ENCODE measurements around the gene CXorf49B.
"Not testable (repeated sequence)": the region's sequence is repeated elsewhere in the genome, so short reads cannot be mapped to it uniquely, and the experiment has no call there.

The CXorf49B gene

DNA sequence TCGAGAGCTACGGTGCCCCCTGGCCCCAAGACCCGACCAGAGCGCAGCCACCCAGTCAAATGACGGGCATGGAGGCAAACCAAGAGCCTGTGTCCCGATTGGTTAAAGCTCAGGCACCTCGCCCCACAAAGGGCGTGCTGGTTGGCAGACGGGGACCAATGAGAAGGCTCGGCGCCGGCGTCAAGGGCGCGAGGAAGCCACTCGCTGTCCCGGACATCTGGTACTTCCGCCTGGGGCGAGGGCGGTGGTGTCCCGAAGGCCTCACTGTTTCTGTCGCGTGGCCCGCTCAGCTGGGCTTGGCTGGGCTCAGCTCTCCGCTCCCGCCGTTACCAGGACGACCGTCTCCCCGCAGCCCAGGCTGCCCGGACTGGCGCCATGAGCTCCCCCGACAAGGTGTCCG, at the start of gene CXorf49B:
Gene CXorf49B (plus strand): TSS at position 301 of the 400 bp plus-strand sequence. CDS start 75 bp downstream, at position 376.
- intact Hi-C loops (cut with micrococcal nuclease); H3K4me1 Mint-ChIP-seq (ENCODE audit: low read depth); H3K27ac Mint-ChIP-seq; H3K27me3 Mint-ChIP-seq; H3K36me3 Mint-ChIP-seq (ENCODE audit: low read depth); H3K4me3 Mint-ChIP-seq; H3K9me3 Mint-ChIP-seq: not testable (repeated sequence)

DNA sequence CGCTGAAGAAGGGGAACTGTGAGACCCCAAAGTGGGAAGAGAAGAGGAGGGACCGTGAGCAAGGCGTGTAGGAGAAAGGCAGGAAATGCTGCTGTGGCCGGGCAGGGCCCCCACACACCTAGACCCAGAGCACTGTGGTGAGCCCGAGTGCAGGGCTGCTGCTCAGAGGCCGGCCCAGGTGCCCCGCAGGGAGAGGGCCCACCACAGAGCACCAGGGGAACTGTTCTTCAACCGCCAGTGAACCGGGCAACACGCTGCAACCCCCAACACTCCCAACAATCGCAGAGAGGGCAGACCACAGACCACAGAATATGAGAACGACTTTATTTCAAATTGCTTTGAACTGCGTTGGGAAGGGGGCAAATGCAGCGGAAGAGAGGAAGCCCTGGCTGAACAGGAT, 49.1 kb upstream of the CXorf49B start:
- H3K4me3 Mint-ChIP-seq, H3K27ac Mint-ChIP-seq: not testable (repeated sequence)

DNA sequence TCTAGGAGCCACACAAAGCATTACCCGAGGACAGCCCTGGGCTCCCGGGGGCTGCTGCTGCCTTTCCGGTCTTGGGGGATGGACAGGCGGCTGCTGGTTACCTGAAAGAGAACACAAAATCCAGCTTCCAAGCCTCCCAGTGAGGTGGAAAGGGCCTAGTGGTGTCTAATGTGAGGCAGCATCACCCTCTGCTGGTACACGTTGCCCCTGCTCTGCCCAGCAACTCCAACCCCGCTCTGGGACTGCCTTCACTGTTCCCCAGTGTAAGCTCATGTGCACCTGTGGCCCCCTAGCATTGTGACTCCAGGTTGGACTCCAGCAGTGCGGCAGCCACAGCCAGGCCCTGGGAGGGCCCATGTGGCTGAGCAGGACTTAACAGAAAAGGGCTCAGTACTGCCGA, 47.6 kb upstream of the CXorf49B start:
- H3K9me3 Mint-ChIP-seq; H3K27me3 Mint-ChIP-seq; H3K4me1 Mint-ChIP-seq (ENCODE audit: low read depth); H3K27ac Mint-ChIP-seq; H3K4me3 Mint-ChIP-seq; H3K36me3 Mint-ChIP-seq (ENCODE audit: low read depth); intact Hi-C loops (cut with micrococcal nuclease): not testable (repeated sequence)

More for the DNA sequence above, 49.1 kb upstream of the CXorf49B start:
- H3K4me1 Mint-ChIP-seq (ENCODE audit: low read depth); H3K9me3 Mint-ChIP-seq; intact Hi-C loops (cut with micrococcal nuclease); H3K27me3 Mint-ChIP-seq; H3K36me3 Mint-ChIP-seq (ENCODE audit: low read depth): not testable (repeated sequence)

DNA sequence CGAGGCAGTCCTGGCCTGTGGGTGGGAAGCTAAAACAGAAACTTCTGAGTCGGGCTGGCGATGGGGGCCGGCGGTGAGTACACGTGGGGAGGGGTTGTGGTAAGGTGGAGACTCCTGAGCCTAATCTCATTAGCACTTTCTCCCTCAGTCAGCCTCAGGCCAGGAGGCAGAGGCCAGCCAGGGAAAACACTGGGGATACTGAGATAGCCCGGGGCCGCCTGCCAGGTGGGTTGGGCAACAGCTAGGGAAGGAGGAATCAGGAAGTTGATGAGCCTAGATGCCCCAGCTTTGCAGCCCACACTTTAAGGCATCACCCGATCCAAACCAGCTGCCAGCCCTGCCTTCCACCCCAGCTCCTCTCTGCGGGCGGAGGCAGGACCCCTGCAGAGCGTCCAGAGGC, 46.8 kb upstream of the CXorf49B start:
- H3K9me3 Mint-ChIP-seq; H3K36me3 Mint-ChIP-seq (ENCODE audit: low read depth); H3K27me3 Mint-ChIP-seq; intact Hi-C loops (cut with micrococcal nuclease); H3K27ac Mint-ChIP-seq; H3K4me3 Mint-ChIP-seq; H3K4me1 Mint-ChIP-seq (ENCODE audit: low read depth): not testable (repeated sequence)

DNA sequence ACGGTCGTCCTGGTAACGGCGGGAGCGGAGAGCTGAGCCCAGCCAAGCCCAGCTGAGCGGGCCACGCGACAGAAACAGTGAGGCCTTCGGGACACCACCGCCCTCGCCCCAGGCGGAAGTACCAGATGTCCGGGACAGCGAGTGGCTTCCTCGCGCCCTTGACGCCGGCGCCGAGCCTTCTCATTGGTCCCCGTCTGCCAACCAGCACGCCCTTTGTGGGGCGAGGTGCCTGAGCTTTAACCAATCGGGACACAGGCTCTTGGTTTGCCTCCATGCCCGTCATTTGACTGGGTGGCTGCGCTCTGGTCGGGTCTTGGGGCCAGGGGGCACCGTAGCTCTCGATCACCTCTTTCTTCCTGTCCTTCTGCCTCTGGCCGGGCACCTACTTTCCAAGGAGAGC, 45.0 kb upstream of the CXorf49B start, which contains the start of gene CXorf49:
Gene CXorf49 (minus strand): TSS at position 101 of the 400 bp plus-strand sequence. CDS start 134 bp downstream, outside the sequence.
- H3K27ac Mint-ChIP-seq; intact Hi-C loops (cut with micrococcal nuclease); H3K9me3 Mint-ChIP-seq; H3K36me3 Mint-ChIP-seq (ENCODE audit: low read depth); H3K27me3 Mint-ChIP-seq; H3K4me1 Mint-ChIP-seq (ENCODE audit: low read depth); H3K4me3 Mint-ChIP-seq: not testable (repeated sequence)

DNA sequence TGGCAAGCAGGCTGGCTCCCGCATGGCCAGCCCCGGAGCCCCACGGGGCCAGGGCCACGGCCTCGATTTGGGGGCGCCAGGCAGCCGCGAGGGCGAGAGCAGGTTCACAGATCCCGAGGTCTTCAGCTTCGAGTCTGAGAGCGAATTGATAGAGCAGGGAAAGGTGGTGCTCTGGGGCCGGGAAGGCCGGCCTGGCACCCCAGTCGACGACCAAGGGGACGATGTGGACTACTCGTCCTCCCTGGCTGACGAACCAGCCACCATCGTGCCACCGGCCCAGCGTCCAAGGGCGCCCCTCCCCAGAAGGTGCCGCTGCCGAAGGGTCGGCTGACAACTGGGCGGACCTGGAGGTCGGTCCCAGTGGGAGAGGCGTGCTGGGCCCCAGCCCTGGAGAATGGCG, 44.0 kb upstream of the CXorf49B start:
- H3K27me3 Mint-ChIP-seq; H3K4me3 Mint-ChIP-seq; H3K36me3 Mint-ChIP-seq (ENCODE audit: low read depth); H3K27ac Mint-ChIP-seq; H3K9me3 Mint-ChIP-seq; intact Hi-C loops (cut with micrococcal nuclease); H3K4me1 Mint-ChIP-seq (ENCODE audit: low read depth): not testable (repeated sequence)

DNA sequence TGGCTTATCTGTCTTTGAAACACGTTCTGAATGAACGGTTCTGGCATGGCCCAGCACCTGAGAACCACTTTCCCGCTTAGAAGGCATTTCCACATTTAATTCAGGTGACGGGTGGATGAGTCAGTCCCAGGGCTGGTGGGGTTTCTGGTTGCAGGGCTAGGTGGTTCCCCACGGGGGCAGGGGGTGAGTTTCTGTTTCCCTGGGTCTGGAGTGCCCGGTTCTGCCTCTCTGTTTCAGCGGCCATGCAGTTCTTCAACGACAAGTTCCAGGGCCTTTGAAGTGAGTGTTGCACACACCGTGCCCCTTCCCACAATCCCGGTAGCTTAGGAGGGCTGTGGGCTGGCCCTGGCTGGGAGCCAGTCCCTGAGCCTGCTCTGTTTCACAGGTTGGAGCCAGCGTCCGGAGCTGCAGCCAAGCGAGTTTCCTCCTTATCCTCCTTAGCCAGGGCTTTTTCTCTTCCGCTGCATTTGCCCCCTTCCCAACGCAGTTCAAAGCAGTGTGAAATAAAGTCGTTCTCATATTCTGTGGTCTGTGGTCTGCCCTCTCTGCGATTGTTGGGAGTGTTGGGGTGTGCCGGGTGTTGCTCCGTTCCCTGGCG, 42.8 kb upstream of the CXorf49B start:
- H3K9me3 Mint-ChIP-seq; H3K4me3 Mint-ChIP-seq; H3K27ac Mint-ChIP-seq; H3K4me1 Mint-ChIP-seq (ENCODE audit: low read depth); intact Hi-C loops (cut with micrococcal nuclease); H3K36me3 Mint-ChIP-seq (ENCODE audit: low read depth); H3K27me3 Mint-ChIP-seq: not testable (repeated sequence)

DNA sequence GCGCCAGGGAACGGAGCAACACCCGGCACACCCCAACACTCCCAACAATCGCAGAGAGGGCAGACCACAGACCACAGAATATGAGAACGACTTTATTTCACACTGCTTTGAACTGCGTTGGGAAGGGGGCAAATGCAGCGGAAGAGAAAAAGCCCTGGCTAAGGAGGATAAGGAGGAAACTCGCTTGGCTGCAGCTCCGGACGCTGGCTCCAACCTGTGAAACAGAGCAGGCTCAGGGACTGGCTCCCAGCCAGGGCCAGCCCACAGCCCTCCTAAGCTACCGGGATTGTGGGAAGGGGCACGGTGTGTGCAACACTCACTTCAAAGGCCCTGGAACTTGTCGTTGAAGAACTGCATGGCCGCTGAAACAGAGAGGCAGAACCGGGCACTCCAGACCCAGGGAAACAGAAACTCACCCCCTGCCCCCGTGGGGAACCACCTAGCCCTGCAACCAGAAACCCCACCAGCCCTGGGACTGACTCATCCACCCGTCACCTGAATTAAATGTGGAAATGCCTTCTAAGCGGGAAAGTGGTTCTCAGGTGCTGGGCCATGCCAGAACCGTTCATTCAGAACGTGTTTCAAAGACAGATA, 2.4 kb upstream of the CXorf49B start:
- H3K36me3 Mint-ChIP-seq (ENCODE audit: low read depth); H3K4me1 Mint-ChIP-seq (ENCODE audit: low read depth); H3K4me3 Mint-ChIP-seq; intact Hi-C loops (cut with micrococcal nuclease); H3K27me3 Mint-ChIP-seq; H3K9me3 Mint-ChIP-seq; H3K27ac Mint-ChIP-seq: not testable (repeated sequence)

DNA sequence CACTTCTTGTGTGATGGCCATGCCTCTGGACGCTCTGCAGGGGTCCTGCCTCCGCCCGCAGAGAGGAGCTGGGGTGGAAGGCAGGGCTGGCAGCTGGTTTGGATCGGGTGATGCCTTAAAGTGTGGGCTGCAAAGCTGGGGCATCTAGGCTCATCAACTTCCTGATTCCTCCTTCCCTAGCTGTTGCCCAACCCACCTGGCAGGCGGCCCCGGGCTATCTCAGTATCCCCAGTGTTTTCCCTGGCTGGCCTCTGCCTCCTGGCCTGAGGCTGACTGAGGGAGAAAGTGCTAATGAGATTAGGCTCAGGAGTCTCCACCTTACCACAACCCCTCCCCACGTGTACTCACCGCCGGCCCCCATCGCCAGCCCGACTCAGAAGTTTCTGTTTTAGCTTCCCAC, 1.7 kb downstream of the CXorf49B start:
- intact Hi-C loops (cut with micrococcal nuclease); H3K36me3 Mint-ChIP-seq (ENCODE audit: low read depth); H3K27ac Mint-ChIP-seq; H3K9me3 Mint-ChIP-seq; H3K4me3 Mint-ChIP-seq; H3K4me1 Mint-ChIP-seq (ENCODE audit: low read depth); H3K27me3 Mint-ChIP-seq: not testable (repeated sequence)

DNA sequence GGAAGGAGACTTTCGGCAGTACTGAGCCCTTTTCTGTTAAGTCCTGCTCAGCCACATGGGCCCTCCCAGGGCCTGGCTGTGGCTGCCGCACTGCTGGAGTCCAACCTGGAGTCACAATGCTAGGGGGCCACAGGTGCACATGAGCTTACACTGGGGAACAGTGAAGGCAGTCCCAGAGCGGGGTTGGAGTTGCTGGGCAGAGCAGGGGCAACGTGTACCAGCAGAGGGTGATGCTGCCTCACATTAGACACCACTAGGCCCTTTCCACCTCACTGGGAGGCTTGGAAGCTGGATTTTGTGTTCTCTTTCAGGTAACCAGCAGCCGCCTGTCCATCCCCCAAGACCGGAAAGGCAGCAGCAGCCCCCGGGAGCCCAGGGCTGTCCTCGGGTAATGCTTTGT, 2.5 kb downstream of the CXorf49B start:
- H3K27me3 Mint-ChIP-seq; H3K4me3 Mint-ChIP-seq; H3K4me1 Mint-ChIP-seq (ENCODE audit: low read depth); H3K9me3 Mint-ChIP-seq; H3K27ac Mint-ChIP-seq; H3K36me3 Mint-ChIP-seq (ENCODE audit: low read depth); intact Hi-C loops (cut with micrococcal nuclease): not testable (repeated sequence)

DNA sequence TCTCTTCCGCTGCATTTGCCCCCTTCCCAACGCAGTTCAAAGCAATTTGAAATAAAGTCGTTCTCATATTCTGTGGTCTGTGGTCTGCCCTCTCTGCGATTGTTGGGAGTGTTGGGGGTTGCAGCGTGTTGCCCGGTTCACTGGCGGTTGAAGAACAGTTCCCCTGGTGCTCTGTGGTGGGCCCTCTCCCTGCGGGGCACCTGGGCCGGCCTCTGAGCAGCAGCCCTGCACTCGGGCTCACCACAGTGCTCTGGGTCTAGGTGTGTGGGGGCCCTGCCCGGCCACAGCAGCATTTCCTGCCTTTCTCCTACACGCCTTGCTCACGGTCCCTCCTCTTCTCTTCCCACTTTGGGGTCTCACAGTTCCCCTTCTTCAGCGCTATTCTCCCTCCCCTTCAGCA, 4.0 kb downstream of the CXorf49B start:
- H3K36me3 Mint-ChIP-seq (ENCODE audit: low read depth); intact Hi-C loops (cut with micrococcal nuclease); H3K27me3 Mint-ChIP-seq; H3K9me3 Mint-ChIP-seq; H3K4me3 Mint-ChIP-seq; H3K27ac Mint-ChIP-seq; H3K4me1 Mint-ChIP-seq (ENCODE audit: low read depth): not testable (repeated sequence)

DNA sequence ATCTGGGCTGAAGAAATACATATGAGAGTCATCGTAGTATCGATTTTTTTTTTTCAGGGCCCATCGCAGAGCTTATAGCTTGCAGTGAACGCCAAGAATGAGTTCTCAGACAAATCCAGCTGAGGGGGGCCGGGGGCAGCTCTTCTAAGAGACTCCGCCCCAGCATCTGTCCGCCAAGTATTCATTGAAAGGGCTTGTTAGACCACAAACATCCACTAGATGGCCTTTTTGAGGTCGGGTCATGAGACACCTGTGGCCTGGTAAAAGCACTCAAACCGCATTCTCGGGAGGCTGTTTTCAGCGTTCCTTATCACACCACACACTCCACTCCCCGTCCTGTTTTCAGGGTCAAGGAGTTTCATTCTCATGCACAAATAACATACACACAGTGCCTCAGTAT, 15.2 kb downstream of the CXorf49B start:
- H3K27me3 Mint-ChIP-seq; intact Hi-C loops (cut with micrococcal nuclease); H3K4me3 Mint-ChIP-seq; H3K27ac Mint-ChIP-seq; H3K36me3 Mint-ChIP-seq (ENCODE audit: low read depth); H3K4me1 Mint-ChIP-seq (ENCODE audit: low read depth); H3K9me3 Mint-ChIP-seq: not testable (repeated sequence)

DNA sequence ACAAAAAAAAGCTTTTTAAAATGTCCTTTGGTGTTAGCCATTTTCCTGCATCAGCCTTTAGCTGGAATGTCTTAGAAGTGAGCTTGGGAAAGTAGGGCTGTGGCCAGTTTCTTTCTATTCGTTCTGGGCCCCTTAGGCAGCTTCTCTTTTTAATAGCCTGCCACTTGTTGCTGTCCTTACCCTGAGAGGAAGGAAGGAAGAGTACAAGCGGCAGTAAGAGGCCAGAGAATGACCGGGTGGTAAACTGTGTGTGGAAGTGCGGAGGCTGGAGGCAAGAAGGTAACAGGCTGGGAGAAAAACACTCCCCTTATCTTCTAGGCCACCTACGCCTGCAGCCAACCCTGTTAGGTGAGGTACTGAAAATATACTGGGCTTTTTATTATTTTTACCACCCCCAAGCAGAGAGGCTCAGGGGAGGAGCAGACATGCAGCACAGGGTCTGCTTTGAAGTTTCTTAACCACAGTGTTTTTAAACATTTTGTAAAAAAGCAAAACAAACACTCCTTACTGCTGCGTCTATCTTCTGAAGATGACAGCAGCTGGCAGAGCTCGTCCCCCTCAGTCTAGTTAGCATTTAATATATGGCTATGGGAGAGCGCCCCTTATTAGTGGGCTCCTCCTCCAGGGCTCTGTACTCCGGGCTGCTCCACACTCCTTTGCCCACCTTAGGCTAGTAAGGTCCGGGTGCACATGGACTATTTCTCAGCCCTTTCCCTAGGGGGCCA, 19.2 kb downstream of the CXorf49B start:
- intact Hi-C loops (cut with micrococcal nuclease); H3K27ac Mint-ChIP-seq; H3K27me3 Mint-ChIP-seq; H3K4me3 Mint-ChIP-seq; H3K36me3 Mint-ChIP-seq (ENCODE audit: low read depth); H3K4me1 Mint-ChIP-seq (ENCODE audit: low read depth); H3K9me3 Mint-ChIP-seq: not testable (repeated sequence)

DNA sequence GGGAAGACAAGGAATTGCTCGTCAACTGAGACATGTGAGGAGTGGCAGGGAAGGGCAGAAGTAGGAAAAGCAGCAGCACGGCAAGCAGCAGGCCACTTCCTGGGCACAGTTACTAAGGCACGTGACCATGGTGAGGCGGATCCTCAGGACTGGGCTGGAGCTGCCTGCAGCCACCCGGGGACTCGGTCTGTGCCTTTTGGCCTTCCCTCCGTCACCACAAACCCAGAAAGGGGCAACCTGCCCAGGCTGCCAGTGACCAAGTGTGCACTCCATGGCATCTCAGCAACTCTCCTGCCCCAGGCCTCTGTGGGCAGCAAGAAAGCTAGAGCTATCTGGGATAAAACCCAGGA, 19.8 kb downstream of the CXorf49B start:
- H3K27me3 Mint-ChIP-seq; H3K4me1 Mint-ChIP-seq (ENCODE audit: low read depth); intact Hi-C loops (cut with micrococcal nuclease); H3K9me3 Mint-ChIP-seq; H3K36me3 Mint-ChIP-seq (ENCODE audit: low read depth); H3K27ac Mint-ChIP-seq; H3K4me3 Mint-ChIP-seq: not testable (repeated sequence)
